Effector memory CD4-positive, alpha-beta T cell (primary cell): Measurements from ENCODE around the gene ABTB1.
"Not testable (repeated sequence)": the region's sequence is repeated elsewhere in the genome, so short reads cannot be mapped to it uniquely, and the experiment has no call there.

Experiments used
- DNase-seq, 3 donors: peaks; one replicate each; pipeline ENCODE4 v3.0.0-alpha.2; 2020
- H3K27ac ChIP-seq: 2 replicates; pipeline ENCODE4 v1.7.0; 2013; ENCODE audit warnings: mild to moderate bottlenecking, low read length, moderate library complexity; ENCODE audit not compliant: insufficient read depth, poor library complexity, severe bottlenecking
- H3K27me3 ChIP-seq: replicated peaks from 2 replicates; pipeline ENCODE4 v1.7.0; 2013; ENCODE audit warnings: mild to moderate bottlenecking, low read length; ENCODE audit not compliant: insufficient read depth, control insufficient read depth, poor library complexity, severe bottlenecking
- H3K36me3 ChIP-seq: 2 replicates; pipeline ENCODE4 v1.7.0; 2013; ENCODE audit warnings: mild to moderate bottlenecking, low read length, moderate library complexity; ENCODE audit not compliant: control insufficient read depth, insufficient read depth
- H3K4me1 ChIP-seq: 2 replicates; pipeline ENCODE4 v1.7.0; 2013; ENCODE audit warnings: low read length, mild to moderate bottlenecking; ENCODE audit not compliant: control insufficient read depth, insufficient read depth, poor library complexity, severe bottlenecking
- H3K4me3 ChIP-seq: 2 replicates; pipeline ENCODE4 v1.7.0; 2013; ENCODE audit warnings: low read length, low read depth, mild to moderate bottlenecking; ENCODE audit not compliant: insufficient read depth, poor library complexity, severe bottlenecking
- H3K9me3 ChIP-seq: 2 replicates; pipeline ENCODE4 v1.7.0; 2013; ENCODE audit warnings: mild to moderate bottlenecking, low read length, moderate library complexity; ENCODE audit not compliant: control insufficient read depth

The ABTB1 gene

GRCh38 chr3:127677541-127678314, 5.0 kb downstream of the ABTB1 start:
- H3K9me3 ChIP-seq, result no peaks in the 10 kb centered on the region
- H3K4me1 ChIP-seq, result peaks cover 9% of the 10 kb centered on the region
- no peak overlapping the region for H3K4me3 ChIP-seq
- H3K36me3 ChIP-seq, result peaks cover 14% of the 10 kb centered on the region
- H3K27me3 ChIP-seq, result no peaks in the 10 kb centered on the region
- no peak for DNase-seq
- H3K27ac ChIP-seq, result no peak overlapping the region

GRCh38 chr3:127678315-127678599, 5.5 kb downstream of the ABTB1 start:
- no peak overlapping the region for H3K27ac ChIP-seq
- H3K9me3 ChIP-seq, result no peaks in the 10 kb centered on the region

DNA sequence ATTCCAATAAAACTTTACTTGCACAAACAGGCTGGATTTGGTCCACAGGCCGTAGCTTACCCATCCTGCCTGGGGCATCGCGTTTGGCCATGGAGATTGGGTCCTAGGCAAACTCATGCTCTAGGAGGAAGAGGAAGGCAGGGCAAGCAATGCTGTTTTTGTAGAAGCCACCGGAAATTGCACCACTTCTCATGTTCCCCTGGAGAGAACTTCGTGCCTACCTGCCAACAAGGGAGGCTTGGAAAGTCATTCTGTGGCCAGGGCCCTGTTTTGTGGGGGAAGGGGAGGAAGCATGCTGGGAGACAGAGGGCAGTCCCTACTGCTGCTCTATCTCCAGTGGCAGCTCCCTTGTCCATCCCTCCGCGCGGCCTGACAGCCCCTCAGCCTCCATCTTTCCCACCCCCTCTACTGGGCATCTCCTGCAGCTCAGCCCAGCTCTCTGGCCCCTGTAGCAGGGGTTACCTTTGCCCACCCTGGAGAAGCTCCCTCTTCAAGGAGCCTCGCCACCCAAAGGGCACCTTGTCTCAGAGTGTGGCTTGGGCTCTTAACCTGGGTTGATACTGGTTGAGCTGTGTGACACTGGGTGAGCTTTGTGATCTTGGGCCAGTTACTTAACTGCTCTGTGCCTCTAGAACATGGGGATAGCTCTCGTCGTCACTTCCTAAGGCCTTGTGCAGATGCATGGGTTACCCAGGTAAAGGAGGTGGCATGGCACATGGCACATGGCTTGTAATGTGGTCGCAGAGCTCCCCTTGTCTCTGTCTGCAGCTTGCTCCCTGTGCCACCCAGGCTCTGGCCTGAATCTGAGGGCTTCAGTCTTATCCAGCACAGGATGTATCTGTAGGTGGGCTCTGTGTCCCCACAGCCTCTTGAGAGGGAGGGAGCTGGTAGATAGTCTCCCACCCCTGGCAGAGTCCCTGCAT, 6.1 kb downstream of the ABTB1 start:
- Histone ChIP-seq H3K9me3 (no peaks in the 10 kb centered on the region), H3K27me3 (no peaks in the 10 kb centered on the region), H3K27ac (no peak overlapping the region), H3K36me3 (peaks cover 14% of the 10 kb centered on the region), H3K4me1 (peaks cover 3% of the 10 kb centered on the region), H3K4me3 (no peak overlapping the region)
- DNase-seq, result no peak

More at GRCh38 chr3:127678315-127678599, 5.5 kb downstream of the ABTB1 start:
- H3K36me3 ChIP-seq, result peaks cover 14% of the 10 kb centered on the region
- peaks cover 9% of the 10 kb centered on the region for H3K4me1 ChIP-seq
- no peaks in the 10 kb centered on the region for H3K27me3 ChIP-seq
- no peak overlapping the region for H3K4me3 ChIP-seq
- DNase-seq, result no peak

- Histone ChIP-seq H3K27me3 (no peaks in the 10 kb centered on the region), H3K9me3 (no peaks in the 10 kb centered on the region), H3K36me3 (peaks cover 14% of the 10 kb centered on the region), H3K4me1 (no peaks in the 10 kb centered on the region), H3K4me3 (no peak overlapping the region), H3K27ac (no peak overlapping the region)
- DNase-seq, result no peak
Measured at GRCh38 chr3:127679534-127680145, 6.9 kb downstream of the ABTB1 start.

- Histone ChIP-seq H3K4me1 (no peaks in the 10 kb centered on the region), H3K9me3 (no peaks in the 10 kb centered on the region), H3K4me3 (no peak overlapping the region), H3K27ac (no peak overlapping the region), H3K36me3 (peaks cover 14% of the 10 kb centered on the region), H3K27me3 (no peaks in the 10 kb centered on the region)
- DNase-seq, result no peak
Measured at GRCh38 chr3:127680146-127680661, 7.5 kb downstream of the ABTB1 start.

DNA sequence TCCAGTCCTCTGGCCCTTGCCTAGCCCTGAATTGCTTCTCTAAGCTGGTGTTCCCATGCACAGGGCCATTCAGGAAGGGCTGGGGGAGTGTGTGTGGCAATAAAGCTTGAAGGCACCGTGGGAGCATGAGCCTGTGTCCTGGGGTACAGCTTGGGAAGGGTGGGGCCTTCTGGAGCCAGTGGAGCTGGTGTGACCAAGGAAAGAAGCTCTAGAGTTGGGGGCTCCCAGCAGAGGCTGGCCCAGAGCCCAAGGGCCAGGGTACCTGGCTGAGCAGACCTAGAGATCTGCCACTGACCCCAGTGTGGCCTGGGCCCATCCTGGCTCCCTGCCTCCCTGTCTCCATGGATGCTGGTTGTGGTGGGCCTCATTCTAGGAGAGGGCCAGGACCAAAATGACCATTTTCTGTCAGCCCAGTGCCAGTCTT, 8.1 kb downstream of the ABTB1 start:
- no peak overlapping the region for H3K27ac ChIP-seq
- H3K36me3 ChIP-seq, result peaks cover 14% of the 10 kb centered on the region
- H3K4me3 ChIP-seq, result no peak overlapping the region
- no peaks in the 10 kb centered on the region for H3K27me3 ChIP-seq
- no peaks in the 10 kb centered on the region for H3K9me3 ChIP-seq
- no peaks in the 10 kb centered on the region for H3K4me1 ChIP-seq
- no peak for DNase-seq

DNA sequence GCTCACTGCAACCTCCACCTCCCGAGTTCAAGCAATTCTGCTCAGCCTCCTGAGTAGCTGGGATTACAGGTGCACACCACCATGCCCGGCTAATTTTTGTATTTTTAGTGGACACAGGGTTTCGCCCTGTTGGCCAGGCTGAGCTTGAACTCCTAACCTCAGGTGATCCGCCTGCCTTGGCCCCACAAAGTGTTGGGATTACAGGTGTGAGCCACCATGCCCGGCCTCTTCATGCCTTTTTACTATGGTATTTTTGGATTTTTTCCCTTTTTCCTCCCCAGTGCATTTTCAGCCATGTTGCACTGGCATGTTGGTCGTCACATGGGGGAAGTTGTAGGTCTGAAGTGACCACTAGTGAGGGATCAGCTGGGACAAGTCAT, 9.4 kb downstream of the ABTB1 start:
- not testable (repeated sequence) for H3K4me1 ChIP-seq, DNase-seq, H3K27ac ChIP-seq, H3K27me3 ChIP-seq, H3K9me3 ChIP-seq, H3K4me3 ChIP-seq
- peaks cover 14% of the 10 kb centered on the region for H3K36me3 ChIP-seq

DNA sequence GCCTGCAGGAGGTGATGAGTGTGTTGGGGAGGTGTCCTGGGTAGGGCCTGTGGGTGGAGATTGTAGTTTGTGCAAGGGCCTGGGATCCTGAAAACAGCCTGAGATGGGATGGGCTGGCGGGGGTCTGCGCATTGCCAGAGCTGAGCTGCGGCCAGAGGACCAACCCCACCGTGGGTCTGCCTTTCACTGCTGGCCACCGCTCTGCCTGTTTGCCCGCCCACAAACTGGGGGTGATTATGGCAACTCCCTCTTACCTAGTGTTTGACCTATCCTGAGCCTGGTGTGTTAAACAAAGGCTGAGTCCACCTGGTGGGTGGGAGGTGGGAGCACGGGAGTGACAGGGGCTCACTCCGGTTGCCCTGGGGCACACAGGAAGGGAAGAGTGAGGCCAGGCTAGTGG, 9.8 kb downstream of the ABTB1 start:
- Histone ChIP-seq H3K4me3 (no peak overlapping the region), H3K36me3 (peaks cover 11% of the 10 kb centered on the region)
- no peak for DNase-seq

GRCh38 chr3:127684871-127685707, 12.3 kb downstream of the ABTB1 start:
- H3K4me1 ChIP-seq, result no peaks in the 10 kb centered on the region
- H3K27me3 ChIP-seq, result no peaks in the 10 kb centered on the region
- H3K4me3 ChIP-seq, result no peak overlapping the region
- no peak overlapping the region for H3K27ac ChIP-seq
- no peak for DNase-seq
- H3K9me3 ChIP-seq, result no peaks in the 10 kb centered on the region
- H3K36me3 ChIP-seq, result no peaks in the 10 kb centered on the region

More for the DNA sequence above, 9.8 kb downstream of the ABTB1 start:
- Histone ChIP-seq H3K27me3 (no peaks in the 10 kb centered on the region), H3K27ac (no peak overlapping the region), H3K9me3 (no peaks in the 10 kb centered on the region), H3K4me1 (no peaks in the 10 kb centered on the region)
